ENCODE data around the gene MISP. TPM values are rescaled to one million over a fixed set of nuclear protein-coding genes. Genes with fewer than 3 reads are reported as not detected.

MISP gene
- total and polyA plus RNA-seq, 2 of the 13 experiments (the other 11 are each of a cell fraction or from before 2014, with no cell fraction given), result 0.67 to 1.3 TPM

GRCh38 chr19:782185-782877, 31.4 kb downstream of the MISP start (continued):
- no peak for TF ChIP-seq KIAA2018 (CRISPR knock-in tag; IDR thresholded peaks at IDR 0.05; ENCODE audit: borderline replicate concordance)
- peak in 1 of 2 experiments; percentile 55; a peak in 2 of 4 replicates for TF ChIP-seq KLF16 (CRISPR knock-in tag; IDR thresholded peaks at IDR 0.05)
- TF ChIP-seq ZBTB7A (CRISPR knock-in tag; IDR thresholded peaks at IDR 0.05), result peak; percentile 56; the same call in 1 of the 2 replicates
- TF ChIP-seq SALL1 (CRISPR knock-in tag; IDR thresholded peaks at IDR 0.05), result peak; percentile 44; the same call in 1 of the 2 replicates
- TF ChIP-seq ZNF816 (CRISPR knock-in tag; IDR thresholded peaks at IDR 0.05; ENCODE audit: borderline replicate concordance), result no peak
- TF ChIP-seq ZNF574 (CRISPR knock-in tag; IDR thresholded peaks at IDR 0.05), result peak; percentile 14; the same call in 1 of the 2 replicates
- peak; percentile 66 for TF ChIP-seq ARID5B (CRISPR knock-in tag; IDR thresholded peaks at IDR 0.05)
- TF ChIP-seq FOXP1 (IDR thresholded peaks at IDR 0.05), result no peak
- TF ChIP-seq FOXP1 (CRISPR knock-in tag; IDR thresholded peaks at IDR 0.05), result peak; percentile 76
- TF ChIP-seq CBX5 (CRISPR knock-in tag; IDR thresholded peaks at IDR 0.05; ENCODE audit: borderline replicate concordance), result 0 out of 2 replicates have a peak, but pooled peaks have one; percentile 17
- peak; percentile 80 for TF ChIP-seq RCOR2 (CRISPR knock-in tag; IDR thresholded peaks at IDR 0.05)
- peak; percentile 82 for TF ChIP-seq MAX (IDR thresholded peaks at IDR 0.05)
- TF ChIP-seq YEATS4 (CRISPR knock-in tag; IDR thresholded peaks at IDR 0.05; ENCODE audit: borderline replicate concordance), result peak; percentile 47; the same call in 1 of the 2 replicates
- no peak for TF ChIP-seq ZNF20 (CRISPR knock-in tag; IDR thresholded peaks at IDR 0.05)

Data from HepG2 (cell line).